Endothelial cell of umbilical vein (primary cell): ENCODE results near the gene PTMA. TPM values are rescaled to one million over a fixed set of nuclear protein-coding genes. Genes with fewer than 3 reads are reported as not detected.

Source experiments
- BruUV-seq: library from RNA; stranded (reverse); fragments of 400-500 nt; replicated peaks from 2 replicates; lab custom pipeline; 2021; lab: Mats Ljungman, UMichigan
- CTCF ChIA-PET: fragments of 300-600, 350-600 bp; sonication (Branson Sonifier 250); formaldehyde crosslinking; loops from one replicate; lab custom pipeline; 2021; ENCODE audit warnings: antibody characterized with exemption, inconsistent platforms; lab: Charles Lee
- POLR2A ChIA-PET: fragments of 300-600, 350-600 bp; sonication (Branson Sonifier 250); formaldehyde crosslinking; loops from one replicate; lab custom pipeline; 2021; ENCODE audit warnings: antibody characterized with exemption, inconsistent platforms; lab: Charles Lee
- DNase-seq: peaks from one replicate; pipeline ENCODE4 v3.0.0-alpha.2; 2011; ENCODE audit warnings: low read depth, low spot score
- FAIRE-seq: peaks from 2 replicates; lab custom pipeline; 2011; peaks lifted over from hg19 to GRCh38; lab: Jason Lieb, UNC
- H2AFZ ChIP-seq: 2 replicates; pipeline ENCODE4 v1.6.0; 2012; ENCODE audit warnings: low read depth, low read length, control low read depth, inconsistent platforms
- H3K27ac ChIP-seq: 2 replicates; pipeline ENCODE4 v1.5.1; 2011; ENCODE audit warnings: low read depth, mild to moderate bottlenecking, control low read depth, low read length, moderate library complexity; ENCODE audit not compliant: insufficient read depth
- H3K27me3 ChIP-seq, 2 experiments: 2 replicates each; pipeline versions ENCODE4 v1.6.0 to v1.6.1; 2011; ENCODE audit warnings: low read length in 2 of 2, mixed read lengths in 1 of 2; ENCODE audit not compliant: control insufficient read depth in 2 of 2, insufficient read depth in 2 of 2
- H3K36me3 ChIP-seq, 2 experiments: 2 replicates in 1 of 2; 3 replicates in 1 of 2; pipeline ENCODE4 v1.5.1; 2011; ENCODE audit warnings: low read length in 2 of 2, mild to moderate bottlenecking in 1 of 2, moderate library complexity in 1 of 2; ENCODE audit not compliant: control insufficient read depth in 2 of 2, insufficient read depth in 2 of 2; ENCODE audit errors: extremely low read depth in 1 of 2
- H3K4me1 ChIP-seq: 3 replicates; pipeline ENCODE4 v1.5.1; 2011; ENCODE audit warnings: mild to moderate bottlenecking, low read length; ENCODE audit not compliant: control insufficient read depth, insufficient read depth; ENCODE audit errors: extremely low read depth
- H3K4me2 ChIP-seq: 2 replicates; pipeline ENCODE4 v1.6.1; 2011; ENCODE audit warnings: low read length, control low read depth, mixed read lengths; ENCODE audit not compliant: insufficient read depth
- H3K4me3 ChIP-seq, 3 experiments: fragments of 200-600 bp in 1 of 3; sonication (generic), shearing (Covaris generic) in 1 of 3; replicated peaks in 1 of 3; 2 replicates each; pipeline ENCODE4 v1.5.1; 2011 to 2016; ENCODE audit warnings: control low read depth in 3 of 3, low read length in 3 of 3, mild to moderate bottlenecking in 2 of 3, inconsistent platforms in 1 of 3, low read depth in 1 of 3, moderate library complexity in 1 of 3; ENCODE audit not compliant: insufficient read depth in 1 of 3
- H3K79me2 ChIP-seq: 2 replicates; pipeline ENCODE4 v1.6.0; 2012; ENCODE audit warnings: low read length, inconsistent platforms; ENCODE audit not compliant: control insufficient read depth, insufficient read depth
- H3K9ac ChIP-seq: replicated peaks from 2 replicates; pipeline ENCODE3; 2011; ENCODE audit warnings: low read length, control low read depth; ENCODE audit not compliant: insufficient read depth; ENCODE audit errors: extremely low read depth
- H3K9me1 ChIP-seq: replicated peaks from 3 replicates; pipeline ENCODE4 v1.6.0; 2011; ENCODE audit warnings: mild to moderate bottlenecking, low read length; ENCODE audit not compliant: control insufficient read depth, insufficient read depth; ENCODE audit errors: extremely low read depth
- H3K9me3 ChIP-seq: replicated peaks from 2 replicates; pipeline ENCODE4 v1.5.1; 2012; ENCODE audit warnings: low read length, inconsistent platforms; ENCODE audit not compliant: control insufficient read depth, insufficient read depth
- H4K20me1 ChIP-seq: replicated peaks from 2 replicates; pipeline ENCODE3; 2011; ENCODE audit warnings: mild to moderate bottlenecking, low read length; ENCODE audit not compliant: control insufficient read depth, insufficient read depth; ENCODE audit errors: extremely low read depth
- CTCF ChIP-seq, 2 donors: IDR thresholded peaks; 1 replicate in 1 of 2; 2 replicates in 1 of 2; pipeline ENCODE4 v1.5.1; 2011; ENCODE audit warnings: low read length in 2 of 2, mild to moderate bottlenecking in 2 of 2, moderate library complexity in 2 of 2, control low read depth in 1 of 2, inconsistent platforms in 1 of 2, low read depth in 1 of 2; ENCODE audit not compliant: insufficient read depth in 1 of 2; ENCODE audit errors: extremely low read depth in 1 of 2
- EZH2 ChIP-seq: IDR thresholded peaks from 2 replicates; pipeline ENCODE4 v1.6.1; 2012; ENCODE audit warnings: borderline replicate concordance, low read depth, mild to moderate bottlenecking, moderate library complexity, low read length, inconsistent platforms; ENCODE audit not compliant: severe bottlenecking
- FOS ChIP-seq: IDR thresholded peaks from 2 replicates; pipeline ENCODE4 v1.6.1; 2011; ENCODE audit warnings: mild to moderate bottlenecking, low read length, moderate library complexity, borderline replicate concordance; ENCODE audit not compliant: insufficient read depth
- GATA2 ChIP-seq: IDR thresholded peaks from 2 replicates; pipeline ENCODE4 v1.7.0; 2011; ENCODE audit warnings: low read depth, mild to moderate bottlenecking, moderate library complexity, mixed read lengths, low read length; ENCODE audit not compliant: insufficient read length, insufficient read depth
- JUN ChIP-seq: IDR thresholded peaks from 2 replicates; pipeline ENCODE4 v1.6.1; 2011; ENCODE audit warnings: borderline replicate concordance, low read depth; ENCODE audit not compliant: insufficient read length, insufficient read depth
- MAX ChIP-seq: IDR thresholded peaks from 2 replicates; pipeline ENCODE4 v1.6.1; 2011; ENCODE audit not compliant: insufficient read depth, insufficient read length
- MYC ChIP-seq: IDR thresholded peaks from one replicate; pipeline ENCODE4 v1.6.1; 2011; ENCODE audit warnings: mild to moderate bottlenecking, low read depth, low read length
- POLR2A ChIP-seq: IDR thresholded peaks from 2 replicates; pipeline ENCODE4 v1.6.1; 2012; ENCODE audit warnings: low read depth, mild to moderate bottlenecking, control low read depth, low read length
- POLR2AphosphoS5 ChIP-seq: IDR thresholded peaks from 2 replicates; pipeline ENCODE4 v1.6.1; 2012; ENCODE audit warnings: low read depth, mild to moderate bottlenecking, control low read depth, low read length, moderate library complexity; ENCODE audit not compliant: insufficient read depth
- dilution Hi-C: fragments of 300-500 bp; cut with MboI; formaldehyde crosslinking; loops from one replicate; pipeline ENCODE4 v1.15.0; 2019; ENCODE audit warnings: low sequenced_read_pairs; ENCODE audit not compliant: extremely low pct_ligation_motif_present
- intact Hi-C: fragments of 100-400 bp; cut with micrococcal nuclease; formaldehyde crosslinking; loops from one replicate; pipeline ENCODE4 v1.10.0; 2022
- polyA plus RNA-seq, 4 experiments: library from polyadenylated mRNA; depleted of rRNA in 3 of 4; stranded (reverse) in 3 of 4; unstranded in 1 of 4; fragments of >200 nt; gene quantifications; 2 replicates each; pipeline versions ENCODE4 v1.2.1 to v1.2.3, GENCODE V29; 2011 to 2012; ENCODE audit warnings: missing spikeins in 1 of 4
- total RNA-seq: library from RNA; stranded (reverse); gene quantifications from 2 replicates; pipeline ENCODE4 v1.2.3, GENCODE V29; 2021

Gene PTMA
- total and polyA plus RNA-seq, 2 donors (not counting 3 experiments of a cell fraction or from before 2014, with no cell fraction given) = 404 to 1,488 TPM

GRCh38 chr2:231664727-231665126 lies 43.6 kb upstream of the PTMA start:
- no peaks in the 10 kb centered on the region for H3K79me2 ChIP-seq
- intact Hi-C loops (loop anchor here (5.0 kb wide), 1 partner anchor 202 kb away; the partner anchor contains the start of gene NCL), dilution Hi-C loops (no loop called here)
- BruUV-seq = no TSS peak
- H3K4me1 ChIP-seq = peaks cover 24% of the 10 kb centered on the region
- H3K4me3 ChIP-seq = no peak overlapping the region
- H3K36me3 ChIP-seq = no peaks in the 10 kb centered on the region
- no peak overlapping the region for H3K27ac ChIP-seq
- H3K4me2 ChIP-seq = no peak overlapping the region
- ChIA-PET CTCF (interaction anchor here (0.7 to 3.0 kb wide), 4 partner anchors 11 to 44 kb away, joined by 4 to 25 read pairs (median 4); no protein-coding TSS in a partner anchor), POLR2A (no interaction called here)
- H3K9me1 ChIP-seq = no peaks in the 10 kb centered on the region
- H3K27me3 ChIP-seq = no peaks in the 10 kb centered on the region
- DNase-seq = no peak
- no peak for TF ChIP-seq FOS
- no peak for TF ChIP-seq CTCF (IDR thresholded peaks at IDR 0.05; ENCODE audit: extremely low read depth in 1 of 2, insufficient read depth in 1 of 2, low read depth in 1 of 2, low read length in 2 of 2)
- TF ChIP-seq GATA2 = no peak
- no peak for TF ChIP-seq JUN
- TF ChIP-seq POLR2A = no peak
- no peak for TF ChIP-seq MAX
- TF ChIP-seq MYC = no peak
- no peak for TF ChIP-seq POLR2AphosphoS5
- no peak for TF ChIP-seq EZH2
- no peaks in the 10 kb centered on the region for H4K20me1 ChIP-seq
- FAIRE-seq = no peak
- no peaks in the 10 kb centered on the region for H3K9me3 ChIP-seq
- H3K9ac ChIP-seq = no peak overlapping the region
- no peak overlapping the region for H2AFZ ChIP-seq
